GM12878 (cell line): ENCODE results near the gene MAPK8IP1. TPM values are rescaled to one million over a fixed set of nuclear protein-coding genes. Genes with fewer than 3 reads are reported as not detected.

ENCODE experiments used
- ATAC-seq: fragments of 200-7000 bp; cut with Tn5 transposase; 3 replicates; pipeline ENCODE4 v1.9.1; 2020; ENCODE audit warnings: mild to moderate bottlenecking, moderate library complexity
- BruUV-seq: library from RNA; stranded (reverse); fragments of 400-500 nt; replicated peaks from 2 replicates; lab custom pipeline; 2021; lab: Mats Ljungman, UMichigan
- CTCF ChIA-PET: fragments of 300-600 bp; sonication (Branson Sonifier 250); formaldehyde crosslinking; extraction: SDS; loops from one replicate; lab custom pipeline; 2021; ENCODE audit warnings: inconsistent platforms; lab: Yijun Ruan, JAX
- POLR2A ChIA-PET: fragments of 350-600 bp; formaldehyde crosslinking; extraction: SDS; loops from one replicate; lab custom pipeline; 2021; ENCODE audit warnings: inconsistent platforms; lab: Charles Lee
- RAD21 ChIA-PET: fragments of 300-600 bp; sonication (Branson Sonifier 250); formaldehyde crosslinking; loops from one replicate; lab custom pipeline; 2023; ENCODE audit warnings: antibody characterized with exemption; ENCODE audit not compliant: unreplicated experiment; lab: Charles Lee
- SMC1A ChIA-PET: fragments of 300-600 bp; sonication (Branson Sonifier 250); formaldehyde crosslinking; loops from one replicate; lab custom pipeline; 2023; ENCODE audit not compliant: unreplicated experiment, uncharacterized antibody; lab: Charles Lee
- DNase-seq: peaks from one replicate; pipeline ENCODE4 v3.0.0-alpha.2; 2011; ENCODE audit warnings: low read depth, low spot score
- FAIRE-seq: peaks from 3 replicates; lab custom pipeline; 2011; peaks lifted over from hg19 to GRCh38; lab: Jason Lieb, UNC
- H2AFZ ChIP-seq: 2 replicates; pipeline ENCODE4 v1.6.0; 2011; ENCODE audit warnings: low read depth, low read length, control low read depth; ENCODE audit not compliant: control insufficient read depth
- H3K27ac ChIP-seq: 2 replicates; pipeline ENCODE4 v1.5.1; 2011; ENCODE audit warnings: control low read depth; ENCODE audit not compliant: control insufficient read depth, insufficient read depth
- H3K27me3 ChIP-seq, 2 experiments: replicated peaks in 1 of 2; 2 replicates each; pipeline versions ENCODE4 v1.6.0 to v1.6.1; 2011; ENCODE audit warnings: low read length in 1 of 2; ENCODE audit not compliant: control insufficient read depth in 2 of 2, insufficient read depth in 2 of 2
- H3K36me3 ChIP-seq, 2 experiments: 2 replicates each; pipeline ENCODE4 v1.5.1; 2011; ENCODE audit warnings: low read length in 1 of 2; ENCODE audit not compliant: control insufficient read depth in 2 of 2, insufficient read depth in 2 of 2
- H3K4me1 ChIP-seq: 2 replicates; pipeline ENCODE4 v1.6.1; 2011; ENCODE audit warnings: mild to moderate bottlenecking, low read length, moderate library complexity, mixed read lengths; ENCODE audit not compliant: control insufficient read depth, insufficient read depth
- H3K4me2 ChIP-seq: 2 replicates; pipeline ENCODE4 v1.6.0; 2011; ENCODE audit warnings: control low read depth; ENCODE audit not compliant: control insufficient read depth, insufficient read depth
- H3K4me3 ChIP-seq: fragments of 200-600 bp; sonication (generic); 2 replicates; pipeline ENCODE4 v1.5.1; 2016
- H3K79me2 ChIP-seq: 2 replicates; pipeline ENCODE4 v1.6.0; 2011; ENCODE audit warnings: low read length; ENCODE audit not compliant: control insufficient read depth, insufficient read depth
- H3K9ac ChIP-seq: 2 replicates; pipeline ENCODE4 v1.8.0; 2011; ENCODE audit warnings: low read length, control low read depth, mixed read lengths; ENCODE audit not compliant: control insufficient read depth, insufficient read depth
- H3K9me3 ChIP-seq: replicated peaks from 3 replicates; pipeline ENCODE4 v1.5.1; 2011; ENCODE audit warnings: mild to moderate bottlenecking, low read length; ENCODE audit not compliant: control insufficient read depth, insufficient read depth
- H4K20me1 ChIP-seq: 2 replicates; pipeline ENCODE4 v1.6.0; 2011; ENCODE audit not compliant: control insufficient read depth, insufficient read depth
- CTCF ChIP-seq, 3 experiments: IDR thresholded peaks in 2 of 3; conservative IDR thresholded peaks in 1 of 3; 2 replicates each; pipeline ENCODE4 v1.5.1; 2011; ENCODE audit warnings: low read depth in 3 of 3, low read length in 3 of 3, mild to moderate bottlenecking in 3 of 3, control low read depth in 2 of 3, moderate library complexity in 2 of 3, inconsistent platforms in 1 of 3, mixed read lengths in 1 of 3; ENCODE audit not compliant: control insufficient read depth in 2 of 3, insufficient read depth in 1 of 3; ENCODE audit errors: extremely low read depth in 1 of 3
- EP300 ChIP-seq, 2 experiments: fragments of 150-350 bp in 1 of 2; IDR thresholded peaks; 2 replicates each; pipeline ENCODE4 v1.6.1; 2011 to 2012; ENCODE audit warnings: low read depth in 2 of 2, low read length in 2 of 2, borderline replicate concordance in 1 of 2, improper control_type of control experiment in 1 of 2, inconsistent platforms in 1 of 2; ENCODE audit not compliant: control insufficient read depth in 1 of 2
- EZH2 ChIP-seq: IDR thresholded peaks from 2 replicates; pipeline ENCODE4 v1.6.1; 2012; ENCODE audit warnings: low read depth, mild to moderate bottlenecking, control low read depth, inconsistent platforms, low read length, borderline replicate concordance; ENCODE audit not compliant: control insufficient read depth
- GABPA ChIP-seq: IDR thresholded peaks from 2 replicates; pipeline ENCODE4 v1.6.1; 2014; ENCODE audit warnings: antibody characterized with exemption, low read depth, mild to moderate bottlenecking, inconsistent platforms
- MAX ChIP-seq: IDR thresholded peaks from 2 replicates; pipeline ENCODE4 v1.6.1; 2012; ENCODE audit warnings: low read depth, low read length, improper control_type of control experiment
- NR2C1 ChIP-seq: fragments of 450-650 bp; IDR thresholded peaks from 2 replicates; pipeline ENCODE4 v1.6.1; 2017; ENCODE audit warnings: antibody characterized with exemption, mild to moderate bottlenecking, moderate library complexity
- WGBS: methylation state at CpG from one replicate; pipeline ENCODE4 v1.1.6; 2016; ENCODE audit warnings: low lambda C conversion rate; ENCODE audit not compliant: insufficient replicate concordance, insufficient coverage; ENCODE audit errors: missing lambda C conversion rate; 5-methylcytosine and 5-hydroxymethylcytosine counted together
- in situ Hi-C: fragments of 300-500 bp; cut with MboI; formaldehyde crosslinking; loops from 9 replicates; pipeline ENCODE4 v1.14.3; 2018; ENCODE audit warnings: mixed read lengths
- intact Hi-C: fragments of 100-400 bp; cut with micrococcal nuclease; formaldehyde crosslinking; loops from one replicate; pipeline ENCODE4 v1.14.2; 2022; ENCODE audit not compliant: unreplicated experiment
- polyA plus RNA-seq, 11 experiments: library from polyadenylated mRNA; depleted of rRNA in 4 of 11; unstranded in 6 of 11; stranded (reverse) in 5 of 11; fragments of >200 nt; fragmentation: Nextera tagmentation in 4 of 11; fragmentation: Illumina TruSeq in 1 of 11; extraction: Ambion mirVana in 4 of 11; extraction: Trizol in 1 of 11; gene quantifications; 1 replicate in 1 of 11; 2 replicates in 10 of 11; pipeline versions ENCODE4 v1.2.1 to v1.2.3, GENCODE V29; 2011 to 2016; ENCODE audit warnings: inconsistent platforms in 2 of 11, missing spikeins in 2 of 11, low read depth in 1 of 11
- total RNA-seq, 4 experiments: library from RNA; depleted of rRNA in 3 of 4; stranded (reverse); fragments of >200 nt in 3 of 4; fragmentation: Illumina TruSeq in 1 of 4; extraction: Trizol in 1 of 4; gene quantifications; 2 replicates each; pipeline versions ENCODE4 v1.2.1 to v1.2.3, GENCODE V29; 2013 to 2021

MAPK8IP1 gene
- total and polyA plus RNA-seq, 10 of the 15 experiments (the other 5 are each of a cell fraction or from before 2014, with no cell fraction given), result 0.04 to 0.44 (median 0.11) TPM; not detected in 2

- H3K9me3 ChIP-seq, result no peaks in the 10 kb centered on the region
- DNase-seq, result no peak
- 17% methylated on average over 6 of the region's 6 CpGs for WGBS
- RAD21 ChIA-PET, result interaction anchor here (1.0 to 2.0 kb wide), 2 partner anchors 20 to 109 kb away, joined by 3 to 5 read pairs; partner anchors contain the start of gene PEX16
- H3K4me1 ChIP-seq, result no peaks in the 10 kb centered on the region
- H2AFZ ChIP-seq, result no peak overlapping the region
- no peak for ATAC-seq
- H3K27ac ChIP-seq, result no peak overlapping the region
- POLR2A ChIA-PET, result interaction anchor here (1.0 kb wide), 1 partner anchor 16 kb away, joined by 3 read pairs; no protein-coding TSS in a partner anchor
- no peak for FAIRE-seq
- H4K20me1 ChIP-seq, result no peaks in the 10 kb centered on the region; the same call in 1 of the 2 replicates
- BruUV-seq, result no TSS peak
- H3K79me2 ChIP-seq, result no peaks in the 10 kb centered on the region
- H3K4me2 ChIP-seq, result no peak overlapping the region
- TF ChIP-seq CTCF (IDR thresholded peaks at IDR 0.05 in 2 of 3, conservative IDR thresholded peaks at IDR 0.05 in 1 of 3; ENCODE audit: control insufficient read depth in 2 of 3, extremely low read depth in 1 of 3, insufficient read depth in 1 of 3, low read depth in 3 of 3, low read length in 3 of 3) (0 out of 6 replicates have a peak, but pooled peaks of 1 of the 3 experiments have one; percentile 0), GABPA (no peak)
- no peaks in the 10 kb centered on the region for H3K36me3 ChIP-seq
- intact Hi-C loops (no loop called here), in situ Hi-C loops (no loop called here)
- no peak overlapping the region for H3K9ac ChIP-seq
- no peak overlapping the region for H3K4me3 ChIP-seq
- H3K27me3 ChIP-seq, result peaks cover 3 to 10% of the 10 kb centered on the region in 2 experiments; a peak in 3 of 4 replicates
- SMC1A ChIA-PET, result no interaction called here
- CTCF ChIA-PET, result interaction anchor here (1.3 to 1.5 kb wide), 2 partner anchors 109 to 126 kb away, joined by 3 read pairs; no protein-coding TSS in a partner anchor
Observed at GRCh38 chr11:45897556-45897955, 12.1 kb downstream of the MAPK8IP1 start.

- ChIA-PET SMC1A (interaction anchor here (1.3 kb wide), 1 partner anchor 9 kb away, joined by 3 read pairs; no protein-coding TSS in a partner anchor), CTCF (interaction anchor here (1.2 kb wide), 1 partner anchor 53 kb away, joined by 4 read pairs; no protein-coding TSS in a partner anchor), POLR2A (interaction anchor here (0.5 kb wide), 1 partner anchor 37 kb away, joined by 5 read pairs; no protein-coding TSS in a partner anchor), RAD21 (interaction anchor here (2.0 kb wide), 1 partner anchor 19 kb away, joined by 5 read pairs; the partner anchor contains the start of gene PEX16)
- no peaks in the 10 kb centered on the region for H3K79me2 ChIP-seq
- BruUV-seq, result no TSS peak
- no peak overlapping the region for H3K9ac ChIP-seq
- TF ChIP-seq NR2C1 (no peak), MAX (no peak), EZH2 (no peak), EP300 (IDR thresholded peaks at IDR 0.05; ENCODE audit: borderline replicate concordance in 1 of 2, control insufficient read depth in 1 of 2, low read depth in 2 of 2, low read length in 2 of 2) (no peak)
- ATAC-seq, result no peak
- H3K9me3 ChIP-seq, result no peaks in the 10 kb centered on the region
- no peak overlapping the region for H3K4me3 ChIP-seq
- intact Hi-C loops (no loop called here), in situ Hi-C loops (no loop called here)
- H3K4me1 ChIP-seq, result no peaks in the 10 kb centered on the region
- DNase-seq, result no peak
- no peaks in the 10 kb centered on the region for H3K36me3 ChIP-seq
- WGBS, result 0% methylated on average over 3 of the region's 3 CpGs
- H3K27me3 ChIP-seq, result peaks cover 3 to 10% of the 10 kb centered on the region in 2 experiments; a peak in 3 of 4 replicates
- no peak overlapping the region for H2AFZ ChIP-seq
- H3K27ac ChIP-seq, result no peak overlapping the region
- no peak for FAIRE-seq
- H4K20me1 ChIP-seq, result no peaks in the 10 kb centered on the region; the same call in 1 of the 2 replicates
- no peak overlapping the region for H3K4me2 ChIP-seq
Observed at GRCh38 chr11:45899086-45899447, 13.6 kb downstream of the MAPK8IP1 start.
